HPDE6-E6E7 (cell line): Measurements from ENCODE around the gene PPP1R3F.
"Not testable (repeated sequence)": the region's sequence is repeated elsewhere in the genome, so short reads cannot be mapped to it uniquely, and the experiment has no call there.

ENCODE experiments used
- DNase-seq: peaks from one replicate; pipeline ENCODE4 v3.0.0; 2011; ENCODE audit warnings: missing footprints; ENCODE audit errors: extremely low spot score

Gene PPP1R3F

DNA sequence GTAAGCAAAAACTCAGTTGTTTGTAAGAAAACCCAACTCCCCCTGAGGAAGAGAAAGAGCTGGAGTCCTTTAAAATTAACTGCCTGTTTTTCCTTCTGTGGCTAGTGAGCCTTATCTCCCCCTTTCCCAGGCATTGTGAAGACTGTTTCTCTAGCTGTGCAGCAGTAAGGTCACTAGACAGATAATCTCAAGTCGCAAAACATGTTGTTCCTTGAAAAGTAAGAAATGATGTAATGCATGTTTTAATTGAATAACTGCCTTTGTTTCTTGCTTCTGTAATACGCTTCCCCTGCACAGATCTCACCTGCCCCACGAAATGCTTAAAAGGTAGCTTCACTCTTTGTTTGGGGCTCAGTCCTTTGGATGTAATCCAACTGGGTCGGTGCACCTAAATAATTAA lies 46.5 kb downstream of the PPP1R3F start:
- DNase-seq: no peak

- DNase-seq: not testable (repeated sequence)
Observed at GRCh38 chrX:49321737-49322136, 52.1 kb downstream of the PPP1R3F start, which contains the start of gene GAGE12J. Gene GAGE12J (plus strand): TSS chrX:49322037. CDS start chrX:49323194, 1,157 bp downstream.

DNA sequence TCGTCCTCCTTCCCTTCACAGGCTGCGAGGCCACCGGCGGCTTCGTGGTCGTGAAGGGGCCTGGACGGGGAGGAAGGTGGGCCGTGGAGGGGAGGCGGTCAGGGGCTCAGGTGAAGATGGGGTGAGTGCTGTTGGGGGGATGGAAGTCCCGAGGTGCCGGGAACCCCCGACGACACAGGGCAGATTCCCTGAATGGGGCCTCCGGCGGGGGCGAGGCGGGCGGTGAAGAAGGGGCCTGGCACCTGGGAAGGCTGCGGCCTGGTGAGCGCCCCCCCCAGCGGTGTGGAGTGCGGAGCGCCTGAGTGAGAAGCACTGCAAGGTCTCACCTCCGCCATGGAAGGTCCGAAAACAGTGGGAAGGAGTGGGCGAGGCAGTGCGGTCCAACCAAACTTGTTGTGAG lies 52.7 kb downstream of the PPP1R3F start:
- not testable (repeated sequence) for DNase-seq

DNA sequence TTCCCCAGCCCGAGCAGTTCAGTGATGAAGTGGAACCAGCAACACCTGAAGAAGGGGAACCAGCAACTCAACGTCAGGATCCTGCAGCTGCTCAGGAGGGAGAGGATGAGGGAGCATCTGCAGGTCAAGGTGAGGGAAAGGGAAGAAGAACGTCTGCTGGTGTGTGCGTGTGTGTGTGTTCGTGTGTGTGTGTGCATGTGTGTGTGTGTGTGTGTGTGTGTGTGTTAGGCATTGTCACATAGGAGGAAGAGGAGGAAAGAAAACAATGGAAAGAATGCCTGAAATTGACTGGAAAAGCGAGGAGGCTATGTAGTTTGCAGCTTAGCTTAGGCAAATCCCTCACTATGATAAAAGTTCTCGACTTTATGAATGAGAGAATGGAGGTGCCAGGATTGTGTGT lies 54.1 kb downstream of the PPP1R3F start:
- not testable (repeated sequence) for DNase-seq

DNA sequence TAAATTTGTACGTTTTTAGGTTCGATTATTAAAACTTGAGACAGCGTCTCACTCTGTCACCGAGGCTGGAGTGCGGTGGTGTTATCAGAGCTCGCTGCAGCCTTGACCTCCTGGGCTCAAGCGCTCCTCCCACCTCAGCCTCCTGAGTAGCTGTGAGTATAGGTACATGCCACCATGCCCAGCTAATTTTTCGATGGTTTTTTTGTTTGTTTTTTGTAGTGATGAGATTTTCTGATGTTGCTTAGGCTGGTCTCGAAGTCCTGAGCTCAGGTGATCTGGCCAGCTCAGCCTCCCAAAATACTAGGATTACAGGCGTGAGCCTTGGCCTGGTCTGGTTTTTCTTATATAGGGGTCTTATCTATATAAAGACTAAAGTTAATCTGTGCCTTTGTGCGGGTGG lies 60.8 kb downstream of the PPP1R3F start:
- DNase-seq: not testable (repeated sequence)

- not testable (repeated sequence) for DNase-seq
Observed at GRCh38 chrX:49331282-49331681, 61.7 kb downstream of the PPP1R3F start, which contains the start of gene GAGE13. Gene GAGE13 (plus strand): TSS chrX:49331582. CDS start chrX:49332738, 1,156 bp downstream.

- DNase-seq: not testable (repeated sequence)
Observed at GRCh38 chrX:49331841-49332240, 62.2 kb downstream of the PPP1R3F start.
